ENCODE results near the gene NT5M.

Gene NT5M

DNA sequence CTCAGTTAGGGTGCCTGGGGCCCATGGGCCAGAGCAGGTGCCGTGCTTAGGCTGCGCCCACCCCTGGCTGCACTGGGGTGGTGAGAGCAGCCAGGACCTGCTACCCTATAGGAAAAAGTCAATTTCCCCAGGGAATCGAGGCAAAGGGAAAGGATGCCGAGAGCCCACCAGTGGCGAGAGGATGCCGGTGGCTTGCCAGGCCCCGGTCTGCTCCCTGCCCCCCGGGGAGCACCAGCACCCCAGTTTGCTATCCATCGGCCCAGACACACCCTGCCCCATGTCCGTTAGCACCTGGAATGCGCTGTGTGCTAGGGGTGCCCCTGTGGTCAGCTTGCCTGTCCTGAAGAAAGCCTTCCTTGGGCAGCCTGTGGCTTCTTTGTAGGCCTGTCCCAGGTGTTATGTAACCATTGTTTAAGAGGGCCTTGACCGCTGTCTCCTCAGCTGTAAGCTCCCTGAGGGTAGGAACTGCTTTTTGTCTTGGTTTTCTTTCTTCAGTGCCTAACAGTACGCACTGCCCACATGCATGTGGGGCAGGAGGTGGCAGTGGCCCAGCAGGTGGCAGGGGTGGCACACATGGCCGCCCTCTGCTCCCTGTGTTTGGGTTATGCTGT lies 40.8 kb downstream of the NT5M start:
- DNase-seq, result no peak

DNA sequence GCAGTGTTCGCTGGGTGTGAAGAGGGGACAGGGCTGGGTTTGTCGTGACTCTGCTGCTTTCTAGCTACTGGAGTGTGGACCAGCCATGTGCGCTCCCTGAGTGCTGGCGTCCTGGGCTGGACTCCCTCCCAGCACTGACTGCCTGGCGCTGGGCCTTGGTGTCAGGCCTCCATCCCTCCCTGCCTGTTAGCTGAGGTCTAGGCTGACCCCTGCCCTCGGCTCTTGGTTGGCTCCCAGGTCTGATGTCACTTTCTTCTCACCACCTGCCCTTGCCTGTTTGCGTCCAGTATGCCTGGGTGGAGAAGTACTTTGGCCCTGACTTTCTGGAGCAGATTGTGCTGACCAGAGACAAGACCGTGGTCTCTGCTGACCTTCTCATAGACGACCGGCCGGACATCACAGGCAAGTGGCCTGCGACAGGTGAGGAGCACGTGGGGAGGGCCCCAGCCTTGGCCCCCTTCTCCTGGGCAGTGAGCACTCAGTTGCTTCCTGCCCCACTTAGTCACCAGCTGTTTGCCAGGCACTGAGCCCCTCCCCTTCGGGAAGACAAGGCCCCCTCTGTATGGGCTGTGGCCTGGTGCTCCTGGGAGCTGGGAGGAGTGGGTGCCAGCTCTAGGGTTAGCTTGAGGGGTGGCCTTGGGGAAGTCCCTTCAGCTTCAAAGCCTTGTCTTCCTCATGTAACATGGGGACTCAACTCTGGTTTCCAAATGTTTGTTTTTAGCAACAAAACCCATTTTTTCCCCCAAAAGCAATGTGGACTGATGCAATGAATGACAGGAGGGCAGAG lies 41.5 kb downstream of the NT5M start:
- no peak for DNase-seq

DNA sequence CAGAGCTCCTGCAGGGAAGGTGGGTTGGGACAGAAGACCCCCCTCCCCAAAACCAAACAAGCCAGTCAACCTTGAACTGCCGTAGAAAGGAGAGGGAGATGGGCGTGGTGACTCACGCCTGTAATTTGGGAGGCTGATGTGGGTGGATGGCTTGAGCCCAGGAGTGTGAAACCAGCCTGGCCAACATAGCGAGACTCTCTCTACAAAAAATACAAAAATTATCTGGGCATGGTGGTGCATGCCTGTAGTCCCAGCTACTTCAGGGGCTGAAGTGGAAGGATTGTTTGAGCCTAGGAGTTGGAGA lies 42.1 kb downstream of the NT5M start:
- no peak for DNase-seq

DNA sequence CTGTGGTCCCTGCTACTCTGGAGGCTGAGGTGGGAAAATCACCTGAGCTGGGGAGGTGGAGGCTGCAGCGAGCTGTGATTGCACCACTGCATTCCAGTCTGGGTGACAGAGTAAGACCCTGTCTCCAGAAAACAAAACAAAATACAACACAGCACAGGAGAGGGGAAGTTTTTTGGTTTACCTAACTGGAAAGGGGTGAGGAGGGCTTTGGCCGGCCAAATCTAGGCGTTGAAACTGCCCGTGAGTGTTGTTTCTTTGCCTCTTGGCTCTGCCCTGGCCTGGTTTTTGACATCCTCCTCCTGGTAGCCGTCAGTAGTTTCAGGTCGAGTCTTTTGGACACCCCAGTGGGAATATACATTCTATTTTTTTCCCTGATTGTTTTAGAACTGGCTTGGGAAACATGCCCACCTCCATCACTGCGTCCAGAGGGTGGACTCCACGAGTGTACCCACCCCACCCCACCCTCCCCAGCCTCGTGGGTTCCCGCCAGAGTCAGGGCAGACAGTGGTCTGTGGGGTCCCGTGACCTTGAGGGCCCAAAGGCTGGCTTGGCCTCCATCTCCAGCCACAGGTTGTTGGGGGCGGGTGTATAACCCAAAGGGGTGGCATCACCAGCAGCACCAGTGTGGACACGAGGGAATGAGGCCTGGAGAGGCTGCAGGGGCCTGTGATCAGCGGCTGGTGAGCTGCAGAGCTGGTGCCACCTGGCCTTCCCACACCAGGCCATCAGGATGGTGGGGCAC lies 42.7 kb downstream of the NT5M start:
- no peak for DNase-seq

DNA sequence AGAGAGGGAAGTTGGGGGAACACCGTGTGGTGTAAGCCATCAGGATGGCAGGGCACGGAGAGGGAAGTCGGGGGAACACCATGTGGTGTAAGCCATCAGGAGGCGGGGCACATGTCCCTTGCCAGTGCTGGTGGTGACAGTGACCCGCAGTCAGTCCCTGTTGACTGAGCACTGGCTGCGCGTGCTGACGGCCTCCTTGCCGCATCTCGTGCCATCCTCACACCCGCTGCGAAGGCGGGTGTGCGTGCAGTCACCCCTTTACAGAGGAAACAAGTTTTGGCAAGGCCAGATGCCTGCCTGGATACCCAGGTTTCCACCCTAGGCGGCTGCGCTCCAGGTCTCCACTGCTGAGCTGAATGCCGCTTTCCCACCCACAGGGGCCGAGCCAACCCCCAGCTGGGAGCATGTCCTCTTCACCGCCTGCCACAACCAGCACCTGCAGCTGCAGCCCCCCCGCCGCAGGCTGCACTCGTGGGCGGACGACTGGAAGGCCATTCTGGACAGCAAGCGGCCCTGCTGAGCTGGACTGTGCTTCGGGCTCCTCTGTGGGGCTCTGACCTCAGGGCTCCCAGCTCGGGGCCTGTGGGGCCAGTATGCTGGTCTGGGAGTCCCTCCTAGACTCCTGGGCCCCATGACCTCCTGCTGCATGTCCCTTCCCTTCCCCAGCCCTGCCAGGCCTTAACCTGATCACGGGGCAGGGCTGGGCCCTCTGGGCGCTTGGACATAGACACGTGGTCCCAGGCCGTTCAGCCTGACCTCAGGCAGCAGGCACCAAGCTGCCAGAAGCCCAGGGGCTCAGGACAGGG lies 43.5 kb downstream of the NT5M start:
- DNase-seq, result no peak

DNA sequence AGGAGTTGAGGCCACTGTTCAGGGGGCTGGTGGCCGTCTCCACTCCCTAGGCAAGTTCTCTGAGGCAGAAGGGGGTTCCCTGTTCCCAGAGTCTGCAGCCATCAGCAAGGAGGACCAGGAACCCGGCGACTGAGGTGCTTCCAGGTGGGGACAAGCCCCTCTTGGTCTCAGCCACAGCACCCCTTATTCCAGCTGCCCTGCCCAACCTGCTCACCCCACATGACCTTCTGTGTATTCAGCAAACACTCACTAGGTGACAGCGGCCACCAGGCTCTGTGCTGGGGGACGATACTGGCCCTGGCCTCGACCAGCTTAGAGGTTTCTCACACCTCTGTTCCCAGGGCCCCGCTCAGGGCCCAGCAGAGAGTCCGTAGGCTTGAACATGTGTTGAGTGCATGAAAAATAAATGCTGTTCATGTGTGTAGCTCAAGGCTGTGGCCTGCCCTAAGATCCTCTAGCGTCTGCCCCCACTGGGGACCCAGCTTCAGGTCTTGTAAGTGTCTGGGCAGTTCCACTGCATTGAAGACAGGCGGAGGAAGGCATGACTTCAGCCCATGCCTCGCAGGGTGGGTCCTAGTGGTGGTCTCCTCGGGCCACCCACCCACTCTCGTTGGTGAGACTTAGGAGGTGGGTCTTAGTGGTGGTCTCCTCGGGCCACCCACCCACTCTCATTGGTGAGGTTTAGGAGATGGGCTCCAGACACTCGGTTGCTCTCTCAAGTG lies 44.2 kb downstream of the NT5M start:
- no peak for DNase-seq

DNA sequence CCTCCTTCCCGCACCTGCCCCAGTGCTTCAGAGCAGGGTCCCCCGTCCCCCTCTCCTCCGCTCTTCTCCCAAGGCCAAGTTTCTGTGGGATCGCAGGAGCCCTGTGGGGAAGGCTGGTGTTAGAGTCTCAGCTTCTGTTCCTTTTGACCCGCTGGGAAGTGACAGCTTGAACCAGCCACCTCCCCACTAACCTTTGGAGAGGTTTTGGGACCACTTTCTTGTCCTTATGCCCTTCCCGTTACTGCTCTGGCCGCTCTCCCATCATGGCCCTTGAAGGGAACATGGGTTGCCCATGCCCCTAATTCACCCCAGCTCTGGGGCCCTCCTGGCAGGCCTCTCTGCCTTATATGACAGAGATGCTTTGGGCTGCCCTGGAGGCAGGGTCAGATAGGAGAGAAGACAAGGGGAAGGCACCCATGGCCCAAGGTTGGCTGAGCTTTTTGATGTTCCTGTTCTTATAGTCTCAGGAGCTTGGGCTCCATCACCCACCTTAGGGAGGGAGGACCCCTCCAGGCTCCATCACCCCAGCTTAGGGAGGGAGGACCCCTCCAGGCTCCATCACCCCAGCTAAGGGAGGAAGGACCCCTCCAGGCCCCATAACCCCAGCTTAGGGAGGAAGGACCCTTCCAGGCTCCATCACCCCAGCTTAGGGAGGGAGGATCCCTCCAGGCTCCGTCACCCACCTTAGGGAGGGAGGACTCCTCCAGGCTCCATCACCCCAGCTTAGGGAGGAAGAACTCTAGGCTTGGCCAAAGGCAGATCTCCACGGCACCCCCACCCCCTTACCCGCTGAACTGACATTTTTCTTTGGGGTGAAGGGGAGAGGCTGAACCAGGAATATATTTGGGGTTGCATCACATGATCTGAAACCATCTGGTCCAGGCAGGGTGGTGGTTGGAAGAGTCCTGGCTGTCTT lies 45.0 kb downstream of the NT5M start:
- no peak for DNase-seq

DNA sequence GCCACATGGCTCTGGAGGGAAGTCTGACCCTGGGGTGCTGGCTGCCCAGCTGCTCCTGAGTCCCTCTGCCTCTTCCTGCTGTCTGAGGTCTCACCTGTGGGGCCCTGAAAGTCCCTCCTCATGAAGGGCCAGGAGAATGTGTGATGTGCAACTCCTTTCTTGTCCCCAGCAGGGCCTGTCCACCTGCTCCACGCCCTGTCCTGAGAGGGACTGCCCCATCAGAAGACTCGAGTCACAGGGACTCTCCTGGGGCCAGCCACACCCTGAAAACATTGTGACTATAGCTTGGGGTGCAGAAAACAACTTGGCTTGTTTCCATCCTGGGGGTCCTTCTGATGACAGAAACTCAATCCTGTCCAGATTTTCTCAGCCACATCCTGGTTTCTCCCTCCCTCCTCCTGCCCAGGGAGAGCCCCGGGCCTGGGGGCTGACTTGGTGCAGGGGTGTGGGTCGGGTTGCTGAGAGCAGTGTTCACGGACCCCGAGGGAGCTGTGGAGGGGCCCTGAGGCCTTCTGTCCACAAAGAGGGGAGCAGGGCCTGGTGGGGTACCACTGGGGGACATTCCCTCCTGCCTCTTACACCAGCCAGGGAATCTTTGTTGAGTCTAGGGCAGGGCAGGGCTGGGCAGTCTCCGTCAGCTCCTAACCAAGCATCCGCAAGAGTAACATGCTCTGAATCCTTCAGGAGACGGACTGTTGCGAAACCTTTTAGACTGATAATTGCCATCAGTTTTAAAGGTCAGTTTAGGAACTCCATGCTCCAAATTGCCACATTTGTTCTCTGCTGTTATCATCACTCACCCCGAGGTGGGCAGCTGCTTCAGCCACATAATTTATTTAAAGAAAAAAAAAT lies 45.9 kb downstream of the NT5M start:
- DNase-seq, result no peak

DNA sequence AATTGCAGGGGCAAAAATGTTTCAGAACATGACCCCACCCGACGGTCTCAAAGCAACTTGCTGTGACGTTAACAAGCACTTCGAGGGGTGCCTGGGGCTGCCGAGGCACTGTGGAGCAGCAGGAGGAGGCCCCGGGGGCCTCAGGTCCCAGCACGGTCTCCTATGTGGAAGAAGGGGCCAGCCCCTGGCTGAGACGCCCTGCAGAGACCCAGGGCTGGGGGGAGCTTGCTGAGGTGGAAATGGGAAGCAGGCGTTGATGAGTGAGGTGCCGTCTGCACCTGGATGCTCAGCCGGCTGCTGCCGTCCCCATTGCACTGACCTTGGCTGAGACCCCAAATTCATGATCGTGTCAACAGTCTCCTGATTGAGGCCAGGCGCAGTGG lies 46.5 kb downstream of the NT5M start:
- no peak for DNase-seq

DNA sequence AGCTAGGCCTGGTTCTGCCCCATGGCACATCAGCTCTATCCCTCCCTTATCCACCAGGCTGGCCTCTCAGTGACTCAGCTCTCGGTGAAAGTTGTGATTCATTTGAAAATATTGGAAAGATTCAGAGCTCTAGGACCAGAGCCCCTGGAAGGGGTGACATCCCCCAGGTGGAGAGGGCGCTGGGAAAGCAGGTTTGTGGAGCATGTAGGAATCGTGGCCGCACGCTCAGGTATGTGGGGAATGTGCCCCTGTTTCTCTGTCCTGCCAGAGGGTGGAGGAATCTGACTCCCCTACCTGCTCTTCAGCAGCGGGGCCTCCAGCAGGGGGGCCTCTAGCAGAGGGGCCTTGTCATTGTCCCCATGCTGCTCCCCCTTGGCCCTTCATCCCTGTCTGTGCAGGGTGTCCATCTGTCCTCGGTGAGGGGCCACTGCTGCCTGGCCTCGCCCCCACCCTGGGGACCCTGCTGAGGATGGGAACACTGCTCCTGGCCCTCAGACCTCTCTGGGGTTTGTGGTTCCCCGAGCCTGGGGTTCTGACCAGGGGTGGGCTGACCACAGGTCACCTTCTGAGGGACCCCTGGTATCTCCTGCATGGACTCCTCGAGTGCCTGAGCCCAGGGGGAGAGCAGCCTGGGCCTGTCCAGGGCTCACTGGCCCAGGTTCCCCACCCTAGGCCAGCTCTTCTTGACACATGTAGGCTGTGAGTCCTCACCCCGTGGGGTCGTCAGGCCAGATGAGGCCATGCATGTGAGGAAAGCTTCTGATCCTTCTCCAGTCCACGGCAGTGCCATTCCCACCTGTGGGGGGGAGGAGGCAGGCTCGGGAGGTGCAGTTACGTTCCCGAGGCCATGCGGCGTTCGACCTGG lies 47.5 kb downstream of the NT5M start:
- peak; percentile 42 for DNase-seq

DNA sequence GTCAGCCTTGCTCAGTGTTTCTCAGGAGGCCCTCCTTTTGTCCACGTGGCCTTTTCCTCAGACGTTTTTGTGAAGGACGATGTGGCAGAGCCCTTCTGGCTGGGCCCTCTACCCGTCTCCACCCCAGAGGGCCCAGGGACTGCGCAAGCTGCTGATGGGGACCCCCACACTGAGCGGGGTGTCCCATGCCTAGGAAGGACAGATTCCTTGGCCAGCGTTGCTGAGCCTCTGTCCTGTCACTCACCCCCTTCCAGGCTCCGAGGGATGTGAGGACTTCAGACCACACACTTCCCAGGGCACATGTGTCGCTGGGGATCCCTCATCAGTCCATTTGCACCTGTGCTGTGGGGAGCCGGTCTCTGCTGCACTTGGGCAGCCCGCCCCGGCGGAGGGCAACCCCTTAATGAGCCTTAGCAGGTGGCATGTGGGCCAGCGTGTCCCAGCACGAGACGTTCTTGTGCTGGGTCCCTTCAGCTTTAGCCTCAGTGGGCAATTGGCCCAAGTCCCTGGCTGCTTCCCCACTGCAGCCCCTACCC lies 48.3 kb downstream of the NT5M start:
- DNase-seq, result no peak

DNA sequence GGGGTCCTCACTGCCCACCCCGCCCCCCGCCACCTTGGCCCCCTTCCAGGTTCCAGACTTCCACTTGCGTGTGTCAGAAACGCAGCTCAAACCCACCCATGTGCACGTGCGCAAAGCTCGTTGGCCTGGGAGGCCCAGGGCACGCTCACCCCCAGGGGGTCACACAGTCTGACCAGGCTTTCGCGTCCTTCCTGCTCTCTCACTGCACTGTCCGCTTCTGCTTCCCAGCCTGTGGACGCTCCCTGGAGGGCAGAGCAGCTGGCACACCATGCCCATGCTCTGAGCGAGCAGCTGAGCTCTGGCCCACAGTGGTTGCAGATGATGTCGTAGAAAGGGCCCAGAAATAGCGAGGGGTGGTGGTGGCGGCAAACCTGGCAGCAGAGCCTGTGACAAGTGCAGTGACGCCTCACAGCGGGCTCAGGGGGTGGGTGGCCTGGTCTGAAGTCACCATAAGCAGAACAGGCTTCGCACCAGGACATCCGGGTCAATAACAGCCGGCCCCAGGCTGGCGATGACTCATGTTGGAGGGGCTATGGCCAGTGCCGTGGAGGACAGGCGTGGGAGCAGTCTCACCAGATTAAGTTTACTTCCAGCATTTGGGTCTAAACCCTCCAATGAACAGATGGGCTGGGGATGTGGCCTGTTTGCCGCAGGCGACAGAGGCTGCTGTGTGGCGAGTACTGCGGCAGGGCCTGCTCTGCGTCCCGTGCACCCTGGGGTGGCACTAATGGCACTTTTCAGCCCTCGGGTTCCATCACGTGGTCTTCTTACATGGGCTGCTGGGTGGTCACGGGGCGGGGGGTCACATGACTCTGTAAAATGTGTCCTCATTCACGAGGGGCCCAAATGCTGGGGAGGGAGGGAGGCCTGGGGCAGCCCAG lies 49.0 kb downstream of the NT5M start:
- DNase-seq, result no peak

DNA sequence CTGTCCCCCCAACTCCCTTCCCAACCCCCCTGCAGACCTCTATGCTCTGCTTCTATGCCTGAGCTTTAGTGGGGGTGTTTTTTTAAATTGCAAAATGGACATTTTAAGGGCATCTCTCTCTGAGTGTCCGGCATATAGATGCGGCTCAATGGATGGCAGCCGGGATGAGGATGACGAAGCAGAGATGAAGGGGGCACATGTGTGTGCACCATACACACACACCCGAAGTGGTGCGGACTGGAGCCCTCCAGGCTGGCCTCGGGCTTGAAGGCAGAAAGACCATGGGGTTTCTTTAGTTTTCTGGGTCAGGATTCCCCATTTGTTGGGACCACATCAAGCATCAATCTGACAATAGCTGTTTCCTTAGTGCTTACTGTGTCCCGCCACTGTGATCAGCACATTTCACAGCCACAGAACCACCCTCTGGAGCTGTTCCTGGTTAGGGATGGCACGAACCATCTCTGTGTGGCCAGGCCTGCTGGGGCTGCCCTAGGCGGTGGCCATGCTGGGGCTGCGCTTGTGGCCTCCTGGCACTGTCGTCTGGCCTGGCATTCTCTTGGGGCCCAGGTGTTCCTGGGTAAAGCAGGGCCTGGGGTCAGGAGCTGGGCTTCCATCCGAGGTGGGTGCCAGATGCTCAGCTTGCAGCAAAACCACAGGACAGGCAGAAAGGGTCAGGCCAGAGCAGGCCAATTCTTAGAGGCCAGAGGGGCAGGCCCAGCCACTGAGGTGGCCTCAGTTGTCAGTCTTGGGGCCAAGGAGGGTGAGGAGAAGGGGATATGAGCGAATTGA lies 49.9 kb downstream of the NT5M start:
- no peak for DNase-seq

DNA sequence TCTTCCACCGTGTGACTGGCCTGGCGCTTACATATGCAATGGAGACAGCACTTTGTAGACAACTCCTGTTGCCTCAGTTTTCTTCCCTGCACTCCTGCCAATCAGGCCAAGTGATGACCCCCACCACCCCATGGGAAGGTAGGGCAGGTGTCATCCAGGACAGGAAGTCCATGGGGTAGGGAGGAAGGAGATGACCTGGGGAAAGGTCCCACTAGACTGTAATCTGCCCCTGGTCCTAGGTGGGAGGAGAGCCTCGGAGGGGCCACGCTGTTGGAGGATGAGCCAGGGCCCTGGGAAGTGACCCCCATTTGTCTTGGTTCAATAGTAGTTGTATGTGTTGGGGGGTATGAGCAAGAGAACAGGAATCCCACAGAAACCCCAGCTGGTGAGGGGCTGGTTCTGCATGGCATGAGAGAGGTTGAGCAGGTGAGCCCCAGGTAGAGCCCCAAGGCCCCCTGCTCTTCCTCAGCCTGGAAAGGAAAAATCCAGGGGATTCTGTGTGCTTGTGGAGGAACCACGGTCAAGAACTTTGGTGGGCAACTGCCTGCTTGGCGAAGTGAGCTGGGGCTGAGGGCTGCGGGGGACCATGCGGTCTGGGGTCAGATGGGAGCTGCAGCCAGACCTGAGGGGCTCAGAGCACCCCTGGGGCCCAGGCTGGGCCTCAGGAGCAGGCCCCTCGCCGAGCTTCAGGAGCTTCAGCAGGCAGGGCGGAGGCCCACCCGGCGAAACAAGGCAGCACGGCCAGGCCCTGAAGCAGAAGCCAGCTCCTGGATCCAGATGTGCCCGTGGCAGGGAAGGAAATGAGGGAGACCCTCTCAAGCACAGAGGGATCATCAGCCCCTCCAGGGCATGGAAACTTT lies 50.7 kb downstream of the NT5M start:
- DNase-seq, result no peak

DNA sequence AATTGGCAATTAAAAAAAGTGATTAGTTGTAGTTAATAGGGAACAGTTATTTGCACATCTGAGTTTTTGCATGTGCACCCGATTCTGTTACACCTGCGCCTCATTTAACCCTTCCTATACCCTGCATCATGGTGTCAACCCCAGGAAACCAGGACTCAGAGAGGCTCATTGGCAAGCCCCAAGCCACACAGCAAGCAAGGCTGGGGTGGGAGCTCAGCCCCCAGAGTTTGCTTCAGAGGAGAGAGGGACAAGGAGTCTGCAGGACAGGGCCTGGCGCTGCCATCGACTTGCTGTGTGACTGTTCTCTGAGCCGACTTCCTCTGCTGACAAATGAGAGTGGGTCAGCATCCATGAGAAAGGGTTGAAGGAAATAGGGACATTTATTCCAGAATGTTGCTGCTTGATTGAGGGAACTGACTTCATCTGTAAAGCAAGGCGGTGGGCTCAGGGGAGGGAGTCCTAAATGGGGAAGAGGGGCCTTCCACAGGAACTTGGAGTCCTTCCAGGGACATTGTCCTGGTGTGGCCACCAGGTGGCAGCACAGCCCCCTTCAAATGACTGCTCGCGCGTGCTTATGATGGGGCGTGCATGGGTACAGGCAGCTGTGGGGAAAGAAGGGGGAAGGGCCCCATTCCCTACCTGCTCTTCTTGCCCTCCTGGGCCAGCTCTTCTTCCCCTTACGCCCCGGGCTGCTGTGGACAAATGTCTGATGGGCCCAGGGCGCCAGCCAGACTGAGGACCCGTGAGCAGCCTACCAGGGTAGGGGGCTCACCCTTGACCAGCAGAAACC lies 51.6 kb downstream of the NT5M start:
- DNase-seq, result peak; percentile 54

DNA sequence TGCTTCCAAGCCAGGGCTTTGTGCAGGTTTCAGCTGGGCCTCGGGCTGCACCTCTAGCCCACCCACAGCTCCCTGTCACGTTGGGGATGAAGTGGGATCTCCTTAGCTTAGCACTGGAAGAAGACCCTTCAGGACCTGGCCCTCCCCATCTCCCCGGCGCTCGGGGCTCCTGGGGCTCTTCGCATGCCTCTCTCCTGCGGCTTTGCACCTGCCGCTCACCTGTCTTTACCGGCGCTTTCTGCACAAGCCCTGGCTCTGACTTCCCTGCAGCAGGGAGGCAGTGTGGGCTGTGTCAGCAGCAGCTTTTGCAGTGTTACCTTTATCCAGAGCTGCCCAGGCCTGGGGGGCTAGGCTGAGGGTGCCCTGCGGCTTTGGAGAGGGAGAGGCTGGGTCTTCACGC lies 52.3 kb downstream of the NT5M start:
- DNase-seq, result no peak

All from fibroblast of skin of right quadriceps (primary cell).